ENCODE results near the gene PLEKHD1. TPM values are rescaled to one million over a fixed set of nuclear protein-coding genes. Genes with fewer than 3 reads are reported as not detected.

The PLEKHD1 gene
- total RNA-seq, 1 donor from 2014 or later = not detected

GRCh38 chr14:69489495-69489894 is 5.0 kb downstream of the PLEKHD1 start:
- Histone ChIP-seq H3K9me3 (ENCODE audit: low read depth) (no peaks in the 10 kb centered on the region), H3K36me3 (no peaks in the 10 kb centered on the region), H3K27ac (no peak overlapping the region), H3F3A (ENCODE audit: low read depth) (peaks cover 9% of the 10 kb centered on the region), H3K9ac (no peak overlapping the region), H3K4me1 (peaks cover 20% of the 10 kb centered on the region), H3K79me2 (ENCODE audit: low read depth) (no peaks in the 10 kb centered on the region), H4K20me1 (ENCODE audit: low read depth) (peaks cover 28% of the 10 kb centered on the region), H3K4me3 (no peak overlapping the region), H2AFZ (replicated peaks) (no peak overlapping the region), H3K27me3 (peaks cover 58% of the 10 kb centered on the region), H3K4me2 (no peak overlapping the region)
- H3K36me3 Mint-ChIP-seq = no peaks in the 10 kb centered on the region
- no peak overlapping the region for H3K27ac Mint-ChIP-seq
- TF ChIP-seq CTCF (IDR thresholded peaks at IDR 0.05) = no peak
- TF ChIP-seq EZH2phosphoT487 (IDR thresholded peaks at IDR 0.05) = no peak
- TF ChIP-seq EZH2 (IDR thresholded peaks at IDR 0.05) = no peak
- DNase-seq (ENCODE audit: low spot score) = no peak
- H3K9me3 Mint-ChIP-seq = no peaks in the 10 kb centered on the region
- peaks cover 29% of the 10 kb centered on the region for H3K4me1 Mint-ChIP-seq
- H3K4me3 Mint-ChIP-seq = no peak overlapping the region
- peaks cover 33% of the 10 kb centered on the region for H3K27me3 Mint-ChIP-seq (ENCODE audit: insufficient read depth, low read depth)

GRCh38 chr14:69490219-69490918 is 5.8 kb downstream of the PLEKHD1 start:
- no peak overlapping the region for H3K9ac ChIP-seq
- no peak overlapping the region for H2AFZ ChIP-seq (replicated peaks)
- H3K79me2 ChIP-seq (ENCODE audit: low read depth) = no peaks in the 10 kb centered on the region
- peaks cover 27% of the 10 kb centered on the region for H3K27me3 Mint-ChIP-seq (ENCODE audit: insufficient read depth, low read depth)
- no peak overlapping the region for H3K4me2 ChIP-seq
- no peaks in the 10 kb centered on the region for H3K9me3 ChIP-seq (ENCODE audit: low read depth)
- H3K27me3 ChIP-seq = peaks cover 49% of the 10 kb centered on the region
- H3F3A ChIP-seq (ENCODE audit: low read depth) = peaks cover 9% of the 10 kb centered on the region
- H3K4me1 ChIP-seq = peaks cover 12% of the 10 kb centered on the region
- H4K20me1 ChIP-seq (ENCODE audit: low read depth) = peaks cover 22% of the 10 kb centered on the region
- H3K27ac Mint-ChIP-seq = no peak overlapping the region
- H3K4me3 Mint-ChIP-seq = no peak overlapping the region
- peaks cover 29% of the 10 kb centered on the region for H3K4me1 Mint-ChIP-seq
- no peak overlapping the region for H3K4me3 ChIP-seq
- H3K36me3 Mint-ChIP-seq = no peaks in the 10 kb centered on the region
- DNase-seq (ENCODE audit: low spot score) = no peak
- no peak overlapping the region for H3K27ac ChIP-seq
- no peaks in the 10 kb centered on the region for H3K36me3 ChIP-seq
- H3K9me3 Mint-ChIP-seq = no peaks in the 10 kb centered on the region
- TF ChIP-seq CTCF (IDR thresholded peaks at IDR 0.05) = no peak
- no peak for TF ChIP-seq EZH2phosphoT487 (IDR thresholded peaks at IDR 0.05)
- no peak for TF ChIP-seq EZH2 (IDR thresholded peaks at IDR 0.05)

- no peak overlapping the region for H3K4me2 ChIP-seq
- Mint-ChIP-seq H3K4me1 (peaks cover 29% of the 10 kb centered on the region), H3K4me3 (peak overlapping the region; percentile 16), H3K36me3 (no peaks in the 10 kb centered on the region), H3K9me3 (no peaks in the 10 kb centered on the region), H3K27me3 (ENCODE audit: insufficient read depth, low read depth) (peaks cover 19% of the 10 kb centered on the region), H3K27ac (no peak overlapping the region)
- no peak overlapping the region for H3K9ac ChIP-seq
- H3K79me2 ChIP-seq (ENCODE audit: low read depth) = no peaks in the 10 kb centered on the region
- no peak for TF ChIP-seq EZH2phosphoT487 (IDR thresholded peaks at IDR 0.05)
- TF ChIP-seq CTCF (IDR thresholded peaks at IDR 0.05) = no peak
- no peak for TF ChIP-seq EZH2 (IDR thresholded peaks at IDR 0.05)
- no peak overlapping the region for H2AFZ ChIP-seq (replicated peaks)
- H3K36me3 ChIP-seq = no peaks in the 10 kb centered on the region
- H3K9me3 ChIP-seq (ENCODE audit: low read depth) = no peaks in the 10 kb centered on the region
- no peak for DNase-seq (ENCODE audit: low spot score)
- H3F3A ChIP-seq (ENCODE audit: low read depth) = peaks cover 9% of the 10 kb centered on the region
- H3K4me1 ChIP-seq = peaks cover 12% of the 10 kb centered on the region
- no peak overlapping the region for H3K27ac ChIP-seq
- peaks cover 41% of the 10 kb centered on the region for H3K27me3 ChIP-seq
- no peak overlapping the region for H3K4me3 ChIP-seq
- H4K20me1 ChIP-seq (ENCODE audit: low read depth) = peaks cover 13% of the 10 kb centered on the region
Measured at GRCh38 chr14:69491193-69491592, 6.7 kb downstream of the PLEKHD1 start.

Data from neural progenitor cell (in vitro differentiated cells).